Parathyroid adenoma (tissue), 2 donors: Measurements from ENCODE around the gene RAB3C.

Source experiments
- H2AFZ ChIP-seq: fragments of 300-600 bp; sonication (generic); one replicate; pipeline ENCODE4 v1.7.0; 2017; ENCODE audit warnings: antibody characterized with exemption, mild to moderate bottlenecking
- H3K27ac ChIP-seq: fragments of 300-600 bp; sonication (generic); one replicate; pipeline ENCODE4 v1.7.0; 2017
- H3K27me3 ChIP-seq: fragments of 300-600 bp; sonication (generic); one replicate; pipeline ENCODE4 v1.7.0; 2017; ENCODE audit warnings: low read length; ENCODE audit not compliant: control insufficient read depth, insufficient read depth
- H3K36me3 ChIP-seq: fragments of 300-600 bp; sonication (generic); one replicate; pipeline ENCODE4 v1.7.0; 2017; ENCODE audit warnings: low read length; ENCODE audit not compliant: control insufficient read depth, insufficient read depth
- H3K4me1 ChIP-seq: fragments of 300-600 bp; sonication (generic); one replicate; pipeline ENCODE4 v1.7.0; 2017; ENCODE audit warnings: control low read depth
- H3K4me2 ChIP-seq: fragments of 300-600 bp; sonication (generic); one replicate; pipeline ENCODE4 v1.7.0; 2017; ENCODE audit warnings: low read length
- H3K4me3 ChIP-seq: fragments of 300-600 bp; sonication (generic); one replicate; pipeline ENCODE4 v1.7.0; 2017; ENCODE audit warnings: low read depth, low read length
- H3K79me2 ChIP-seq: fragments of 300-600 bp; sonication (generic); one replicate; pipeline ENCODE4 v1.7.0; 2017; ENCODE audit warnings: control low read depth
- H3K9ac ChIP-seq: fragments of 300-600 bp; sonication (generic); one replicate; pipeline ENCODE4 v1.7.0; 2017; ENCODE audit warnings: mild to moderate bottlenecking
- H3K9me3 ChIP-seq: fragments of 300-600 bp; sonication (generic); one replicate; pipeline ENCODE4 v1.7.0; 2017; ENCODE audit warnings: low read length; ENCODE audit not compliant: control insufficient read depth
- TF ChIP-seq, protein P1 (sequence below): fragments of 300-600 bp; sonication (generic); IDR thresholded peaks from one replicate; pipeline ENCODE4 v1.7.0; 2017; ENCODE audit warnings: antibody characterized with exemption, mild to moderate bottlenecking
- donor health status: primary hyperparathyroidism.

Gene RAB3C

DNA sequence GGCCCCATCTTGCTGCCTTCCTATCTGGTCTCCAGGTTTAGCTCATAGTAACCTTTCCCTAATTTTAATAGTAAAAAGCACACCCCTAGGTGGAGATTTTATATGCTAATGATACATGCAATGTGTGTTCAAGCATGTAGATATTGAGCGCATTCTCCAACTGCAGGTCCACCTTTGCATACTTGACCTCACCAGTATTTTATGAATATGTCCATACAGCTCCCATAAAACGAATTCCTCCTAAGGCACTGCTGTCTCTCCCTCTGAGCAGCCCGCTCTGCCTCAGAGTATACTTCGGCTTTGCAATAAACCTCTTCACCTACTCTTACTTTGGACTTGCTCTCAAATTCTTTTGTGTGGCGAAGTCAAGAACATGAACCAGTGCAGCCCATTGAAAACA, 153.3 kb downstream of the RAB3C start:
- Histone ChIP-seq H3K79me2 (no peaks in the 10 kb centered on the region), H3K9me3 (no peaks in the 10 kb centered on the region), H3K4me3 (no peak overlapping the region), H3K9ac (no peak overlapping the region), H3K4me2 (no peak overlapping the region), H3K27me3 (no peaks in the 10 kb centered on the region), H2AFZ (no peak overlapping the region), H3K4me1 (no peaks in the 10 kb centered on the region), H3K36me3 (no peaks in the 10 kb centered on the region), H3K27ac (no peak overlapping the region)
- TF ChIP-seq, protein P1, sequence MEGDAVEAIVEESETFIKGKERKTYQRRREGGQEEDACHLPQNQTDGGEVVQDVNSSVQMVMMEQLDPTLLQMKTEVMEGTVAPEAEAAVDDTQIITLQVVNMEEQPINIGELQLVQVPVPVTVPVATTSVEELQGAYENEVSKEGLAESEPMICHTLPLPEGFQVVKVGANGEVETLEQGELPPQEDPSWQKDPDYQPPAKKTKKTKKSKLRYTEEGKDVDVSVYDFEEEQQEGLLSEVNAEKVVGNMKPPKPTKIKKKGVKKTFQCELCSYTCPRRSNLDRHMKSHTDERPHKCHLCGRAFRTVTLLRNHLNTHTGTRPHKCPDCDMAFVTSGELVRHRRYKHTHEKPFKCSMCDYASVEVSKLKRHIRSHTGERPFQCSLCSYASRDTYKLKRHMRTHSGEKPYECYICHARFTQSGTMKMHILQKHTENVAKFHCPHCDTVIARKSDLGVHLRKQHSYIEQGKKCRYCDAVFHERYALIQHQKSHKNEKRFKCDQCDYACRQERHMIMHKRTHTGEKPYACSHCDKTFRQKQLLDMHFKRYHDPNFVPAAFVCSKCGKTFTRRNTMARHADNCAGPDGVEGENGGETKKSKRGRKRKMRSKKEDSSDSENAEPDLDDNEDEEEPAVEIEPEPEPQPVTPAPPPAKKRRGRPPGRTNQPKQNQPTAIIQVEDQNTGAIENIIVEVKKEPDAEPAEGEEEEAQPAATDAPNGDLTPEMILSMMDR, result no peak

DNA sequence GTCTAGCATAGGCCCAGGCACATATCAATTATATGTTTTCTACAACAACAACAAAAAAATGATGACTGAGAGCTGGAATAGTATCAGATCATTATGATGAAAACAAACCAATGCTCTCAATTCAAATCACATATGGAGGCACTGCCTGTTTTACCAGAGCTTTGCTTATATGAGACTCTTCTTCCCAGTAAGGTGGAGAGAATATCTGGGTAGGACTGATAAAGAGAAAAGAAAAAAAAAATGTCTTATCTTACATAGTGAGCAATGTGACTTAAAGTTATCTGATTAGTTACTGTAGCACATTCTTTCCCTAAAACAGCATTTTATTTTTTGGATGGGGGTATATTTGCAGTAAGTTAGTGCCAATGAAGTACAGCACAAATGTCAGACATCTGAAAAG, 154.8 kb downstream of the RAB3C start:
- H3K27me3 ChIP-seq, result no peaks in the 10 kb centered on the region
- H2AFZ ChIP-seq, result no peak overlapping the region
- H3K4me1 ChIP-seq, result no peaks in the 10 kb centered on the region
- H3K9ac ChIP-seq, result no peak overlapping the region
- H3K79me2 ChIP-seq, result no peaks in the 10 kb centered on the region
- H3K4me3 ChIP-seq, result no peak overlapping the region
- H3K36me3 ChIP-seq, result no peaks in the 10 kb centered on the region
- H3K27ac ChIP-seq, result no peak overlapping the region
- TF ChIP-seq, protein P1, result no peak
- no peaks in the 10 kb centered on the region for H3K9me3 ChIP-seq
- H3K4me2 ChIP-seq, result no peak overlapping the region

DNA sequence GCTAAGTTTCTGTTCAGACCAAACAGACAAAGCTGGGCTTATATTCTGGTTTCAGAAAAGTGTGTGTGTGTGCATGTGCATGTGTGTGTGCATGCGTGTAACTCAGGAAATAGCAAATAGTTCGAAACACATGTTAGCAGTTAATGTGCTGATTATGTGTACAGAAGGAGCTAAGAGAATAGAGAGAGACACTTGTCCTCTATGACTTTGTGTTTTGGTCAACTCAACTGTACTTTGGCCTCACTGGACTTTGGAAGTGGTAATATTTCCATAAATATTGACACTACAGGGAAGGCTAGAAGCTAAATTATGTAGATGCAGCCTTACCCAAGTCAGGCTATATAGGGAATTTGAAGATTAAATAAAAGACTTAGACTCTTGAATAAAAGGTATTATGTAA, 155.5 kb downstream of the RAB3C start:
- no peak overlapping the region for H3K4me3 ChIP-seq
- TF ChIP-seq, protein P1, result no peak
- H3K27ac ChIP-seq, result no peak overlapping the region
- no peaks in the 10 kb centered on the region for H3K79me2 ChIP-seq
- H3K4me1 ChIP-seq, result no peaks in the 10 kb centered on the region
- no peaks in the 10 kb centered on the region for H3K36me3 ChIP-seq
- no peaks in the 10 kb centered on the region for H3K27me3 ChIP-seq
- no peak overlapping the region for H2AFZ ChIP-seq
- no peaks in the 10 kb centered on the region for H3K9me3 ChIP-seq
- no peak overlapping the region for H3K9ac ChIP-seq
- H3K4me2 ChIP-seq, result no peak overlapping the region

DNA sequence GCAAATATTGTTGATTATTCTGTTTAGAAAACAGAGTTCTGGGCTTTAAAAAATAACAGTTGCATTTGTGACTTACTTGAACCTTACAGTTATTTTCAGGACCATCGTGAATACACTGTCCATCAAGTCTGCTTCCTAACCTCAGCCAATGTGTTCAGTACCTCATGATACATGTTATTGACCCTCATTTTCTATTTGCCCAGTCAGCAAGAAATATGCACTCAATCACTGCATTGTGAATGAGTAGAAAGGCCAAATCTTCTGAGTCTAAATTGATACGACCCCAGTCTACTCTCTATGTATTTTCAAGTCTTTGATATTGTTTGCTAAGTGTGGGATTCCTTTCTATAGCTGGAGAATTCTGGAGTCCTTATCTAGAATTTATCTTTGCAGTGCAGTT, 156.2 kb downstream of the RAB3C start:
- Histone ChIP-seq H3K9me3 (no peaks in the 10 kb centered on the region), H3K79me2 (no peaks in the 10 kb centered on the region), H3K4me1 (no peaks in the 10 kb centered on the region), H3K9ac (no peak overlapping the region), H2AFZ (no peak overlapping the region), H3K36me3 (no peaks in the 10 kb centered on the region), H3K27me3 (no peaks in the 10 kb centered on the region), H3K4me2 (no peak overlapping the region), H3K27ac (no peak overlapping the region), H3K4me3 (no peak overlapping the region)
- TF ChIP-seq, protein P1, result no peak

DNA sequence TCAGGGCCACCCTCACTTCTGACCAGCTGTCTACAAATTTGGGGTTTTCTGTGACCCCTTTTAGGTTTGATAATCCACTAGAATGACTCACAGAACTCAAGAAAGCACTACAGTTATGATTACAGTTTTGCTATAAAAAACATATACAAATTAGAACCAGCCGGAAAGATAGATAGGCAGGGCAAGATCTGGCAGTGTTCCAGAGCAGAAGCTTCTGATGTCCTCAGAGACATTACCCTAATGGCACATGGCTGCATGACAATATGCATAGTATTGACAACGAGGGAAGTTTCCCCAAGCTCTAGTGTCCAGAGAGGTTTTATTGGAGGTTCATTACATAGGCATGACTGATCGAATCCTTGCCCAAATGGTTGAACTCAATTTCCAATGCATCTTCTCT, 158.1 kb downstream of the RAB3C start:
- TF ChIP-seq, protein P1, result no peak

More for the DNA sequence above, 158.1 kb downstream of the RAB3C start:
- Histone ChIP-seq H3K27me3 (no peaks in the 10 kb centered on the region), H3K9ac (no peak overlapping the region), H3K4me1 (no peaks in the 10 kb centered on the region), H3K36me3 (no peaks in the 10 kb centered on the region), H3K9me3 (no peaks in the 10 kb centered on the region), H3K4me3 (no peak overlapping the region), H2AFZ (no peak overlapping the region), H3K79me2 (no peaks in the 10 kb centered on the region), H3K4me2 (no peak overlapping the region), H3K27ac (no peak overlapping the region)
